Adrenal gland (tissue), 5 donors: ENCODE results near the gene PIWIL4.

Source experiments
- POLR2A ChIP-seq, 2 donors: fragments of 450-650 bp; IDR thresholded peaks; one replicate each; pipeline ENCODE4 v1.6.1; 2017; ENCODE audit warnings: antibody characterized with exemption in 2 of 2, mild to moderate bottlenecking in 2 of 2, moderate library complexity in 1 of 2
- TF ChIP-seq, protein P1 (sequence below), 6 experiments: fragments of 450-650 bp in 4 of 6; fragments of 200-600 bp in 2 of 6; sonication (generic) in 1 of 6; IDR thresholded peaks; 1 replicate in 5 of 6; 2 replicates in 1 of 6; pipeline versions ENCODE4 v1.5.1 to v1.8.0; 2016 to 2021; ENCODE audit warnings: antibody characterized with exemption in 6 of 6, mild to moderate bottlenecking in 2 of 6, moderate library complexity in 1 of 6
- donor health status: DM: no; HTN: no; CAD: no.

DNA sequence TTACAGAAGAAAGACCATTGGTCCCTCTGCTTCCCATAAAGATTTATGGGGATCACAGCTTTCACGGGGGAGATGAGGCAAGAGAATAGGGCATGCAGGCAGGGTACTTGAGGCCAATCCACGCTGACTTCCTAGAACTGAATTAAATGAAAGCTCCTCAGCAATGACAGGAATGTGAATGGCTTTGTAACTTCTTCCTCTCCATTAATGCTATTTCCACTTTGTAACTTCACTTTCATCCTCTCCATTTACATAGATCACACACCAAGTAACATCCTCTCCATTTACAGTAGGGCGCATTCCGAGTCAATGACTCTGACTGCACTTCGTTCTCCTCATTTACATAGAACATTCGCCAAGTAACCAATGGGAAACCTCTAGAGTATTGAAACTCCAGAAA, 89.8 kb downstream of the PIWIL4 start:
- TF ChIP-seq, protein P1, sequence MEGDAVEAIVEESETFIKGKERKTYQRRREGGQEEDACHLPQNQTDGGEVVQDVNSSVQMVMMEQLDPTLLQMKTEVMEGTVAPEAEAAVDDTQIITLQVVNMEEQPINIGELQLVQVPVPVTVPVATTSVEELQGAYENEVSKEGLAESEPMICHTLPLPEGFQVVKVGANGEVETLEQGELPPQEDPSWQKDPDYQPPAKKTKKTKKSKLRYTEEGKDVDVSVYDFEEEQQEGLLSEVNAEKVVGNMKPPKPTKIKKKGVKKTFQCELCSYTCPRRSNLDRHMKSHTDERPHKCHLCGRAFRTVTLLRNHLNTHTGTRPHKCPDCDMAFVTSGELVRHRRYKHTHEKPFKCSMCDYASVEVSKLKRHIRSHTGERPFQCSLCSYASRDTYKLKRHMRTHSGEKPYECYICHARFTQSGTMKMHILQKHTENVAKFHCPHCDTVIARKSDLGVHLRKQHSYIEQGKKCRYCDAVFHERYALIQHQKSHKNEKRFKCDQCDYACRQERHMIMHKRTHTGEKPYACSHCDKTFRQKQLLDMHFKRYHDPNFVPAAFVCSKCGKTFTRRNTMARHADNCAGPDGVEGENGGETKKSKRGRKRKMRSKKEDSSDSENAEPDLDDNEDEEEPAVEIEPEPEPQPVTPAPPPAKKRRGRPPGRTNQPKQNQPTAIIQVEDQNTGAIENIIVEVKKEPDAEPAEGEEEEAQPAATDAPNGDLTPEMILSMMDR (IDR thresholded peaks at IDR 0.05): no peak
- TF ChIP-seq POLR2A (IDR thresholded peaks at IDR 0.05): no peak
